ENCODE measurements around the gene KLF4.

KLF4 gene

DNA sequence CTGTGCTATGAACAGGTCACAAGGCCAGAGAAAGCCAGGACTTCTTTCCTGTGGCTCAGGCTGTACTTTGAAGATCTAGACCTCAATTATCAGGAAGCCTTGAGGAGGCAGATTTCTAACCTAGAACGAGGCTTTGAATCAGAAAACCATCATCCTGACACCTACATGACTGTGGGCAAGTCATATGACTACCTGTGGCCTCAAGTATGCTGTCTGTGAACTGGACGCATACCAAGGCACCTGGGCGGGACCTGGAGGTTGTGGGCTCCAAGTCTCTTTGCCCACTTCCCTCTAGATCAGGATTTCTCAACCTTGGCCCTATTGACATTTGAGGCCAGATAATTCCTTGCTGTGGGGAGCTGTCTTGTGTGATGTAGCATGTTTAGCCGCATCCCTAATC is 42.5 kb downstream of the KLF4 start:
- no peak for DNase-seq

DNA sequence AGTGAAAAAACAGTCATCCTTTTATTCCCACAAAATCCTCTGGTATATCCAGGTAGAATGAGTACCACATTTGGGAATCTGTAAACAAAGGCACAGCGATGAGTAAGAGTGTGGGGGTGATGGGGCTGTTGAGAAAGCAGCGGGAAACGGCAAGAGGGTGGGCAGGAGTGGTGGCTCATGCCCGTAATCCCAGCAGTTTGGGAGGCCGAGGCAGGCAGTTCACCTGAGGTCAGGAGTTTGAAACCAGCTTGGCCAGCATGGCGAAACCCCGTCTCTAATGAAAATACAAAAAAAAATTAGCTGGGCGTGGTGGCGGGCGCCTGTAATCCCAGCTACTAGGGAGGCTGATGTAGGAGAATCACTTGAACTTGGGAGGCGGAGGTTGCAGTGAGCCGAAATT is 43.1 kb downstream of the KLF4 start:
- no peak for DNase-seq

DNA sequence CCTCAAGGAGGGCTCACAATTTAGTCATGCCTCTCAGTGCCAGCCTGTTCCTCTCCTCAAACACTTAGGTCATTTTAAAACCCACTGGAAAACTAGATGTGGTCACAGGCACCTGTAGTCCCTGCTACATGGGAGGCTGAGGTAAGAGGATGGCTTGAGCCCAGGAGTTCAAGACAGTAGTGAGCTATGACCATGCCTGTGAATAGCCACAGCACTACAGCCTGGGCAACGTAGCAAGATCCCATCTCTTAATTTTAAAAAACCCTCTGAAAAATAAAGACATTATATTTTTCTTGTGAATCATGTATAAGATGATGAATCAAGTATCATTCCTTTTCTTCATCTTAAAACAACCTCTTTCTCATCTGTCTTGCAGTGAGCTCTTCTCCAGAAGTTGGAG is 45.8 kb downstream of the KLF4 start:
- DNase-seq = no peak

DNA sequence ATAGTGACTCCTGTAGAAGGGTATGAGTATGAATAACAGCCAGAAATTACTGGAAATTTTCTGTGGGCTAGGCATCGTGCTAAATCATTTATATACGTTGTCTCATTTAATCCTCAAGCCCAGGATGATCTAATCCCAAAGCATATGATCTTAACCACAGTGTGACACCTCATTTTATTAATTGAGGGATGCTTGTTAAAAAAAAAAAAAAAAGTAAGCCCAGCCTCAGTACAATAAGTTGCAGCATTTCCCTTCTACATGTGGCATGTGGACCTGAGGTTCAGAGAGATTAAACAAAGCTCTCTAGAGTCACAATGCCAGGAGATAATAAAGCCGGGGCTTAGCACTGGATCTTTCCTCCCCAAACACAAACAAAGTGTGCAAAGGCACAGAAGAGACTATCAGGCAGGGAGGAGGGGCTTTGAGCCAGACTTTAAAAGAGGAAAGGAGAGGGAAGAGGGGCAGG is 49.5 kb downstream of the KLF4 start:
- DNase-seq = no peak

DNA sequence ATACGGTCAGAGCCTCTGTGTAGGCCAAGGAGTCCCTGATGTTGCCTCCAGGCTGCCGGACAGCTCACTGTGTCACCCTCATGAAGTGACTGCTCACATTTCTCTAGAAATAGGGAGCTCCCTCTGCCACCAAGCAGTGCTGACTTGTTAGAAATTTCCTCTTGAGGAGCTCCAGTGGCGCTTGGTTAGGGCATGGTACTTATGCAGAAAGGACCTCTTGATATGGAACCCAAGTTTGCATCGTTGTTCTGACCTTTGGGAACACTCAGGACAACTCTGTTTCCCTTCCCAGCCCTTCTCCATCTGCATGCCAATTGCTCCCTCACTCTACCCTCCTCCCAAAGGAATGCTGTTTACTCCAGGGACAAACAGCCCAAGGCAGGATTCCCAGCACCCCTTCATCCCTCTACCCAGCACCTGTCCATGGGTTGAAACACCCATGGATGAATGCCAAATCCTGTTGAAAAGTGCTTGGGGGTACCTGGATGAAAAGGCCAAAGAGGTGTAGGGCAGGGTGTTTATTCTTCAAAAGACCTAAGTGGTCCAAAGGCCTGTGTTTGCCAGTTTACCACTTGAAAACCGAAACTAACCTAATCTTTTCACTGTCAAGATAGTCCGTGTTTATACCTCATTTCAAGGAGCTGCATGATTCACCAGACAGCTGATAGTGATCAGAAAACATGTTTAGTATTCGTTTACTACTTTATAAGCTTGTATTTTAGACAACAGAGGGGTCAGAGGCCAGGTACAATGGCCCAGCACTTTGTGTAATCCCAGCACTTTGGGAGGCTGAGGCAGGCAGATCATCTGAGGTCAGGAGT is 51.1 kb downstream of the KLF4 start:
- no peak for DNase-seq

DNA sequence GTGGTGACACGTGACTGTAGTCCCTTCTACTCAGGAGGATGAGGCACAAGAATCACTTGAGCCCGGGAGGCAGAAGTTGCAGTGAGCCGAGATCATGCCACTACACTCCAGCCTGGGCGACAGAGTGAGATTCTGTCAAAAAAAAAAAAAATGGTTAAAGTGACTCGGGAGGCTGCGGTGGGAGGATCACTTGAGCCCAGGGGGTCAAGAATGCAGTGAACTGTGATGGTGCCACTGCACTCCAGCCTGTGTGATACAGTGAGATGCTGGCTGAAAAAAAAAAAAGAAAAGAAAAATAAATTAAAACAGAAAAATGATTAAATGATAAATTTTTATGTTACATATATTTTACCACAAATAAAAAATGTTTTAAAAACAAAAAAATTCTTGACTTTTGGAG is 51.9 kb downstream of the KLF4 start:
- DNase-seq = no peak

DNA sequence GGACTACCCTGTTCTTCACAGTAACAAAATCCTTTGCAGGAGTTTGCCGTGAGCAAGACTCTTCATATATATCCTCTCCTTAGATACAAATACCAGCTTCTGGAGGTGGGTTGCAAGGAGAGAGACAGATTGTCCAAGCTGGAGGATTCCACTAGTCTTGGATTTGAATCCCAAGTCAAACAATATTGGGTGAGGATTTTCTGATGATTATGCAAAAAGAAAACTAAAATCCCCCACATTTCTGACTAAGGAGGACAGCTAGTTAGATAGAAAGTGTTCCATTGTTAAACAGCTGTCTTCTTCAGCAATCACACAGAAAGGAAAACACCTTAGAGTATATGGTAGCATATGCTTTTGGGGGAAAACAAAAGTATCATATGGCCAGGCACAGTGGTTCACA is 54.2 kb downstream of the KLF4 start:
- DNase-seq = no peak

All from activated CD4-positive, CD25-positive, alpha-beta regulatory T cell treated with anti-CD3 and anti-CD28 coated beads, Interleukin-2, amount 50 U/mL, for 72 hours (primary cell).